ENCODE measurements around the gene PPP1R13B. TPM values are rescaled to one million over a fixed set of nuclear protein-coding genes. Genes with fewer than 3 reads are reported as not detected.

Gene PPP1R13B
- total RNA-seq, 1 donor from 2014 or later = 32.7 TPM

- intact Hi-C loops (cut with DNase I) = loop anchor here (10.0 kb wide), 1 partner anchor 1282 kb away; the partner anchor contains the start of gene JAG2
- Histone ChIP-seq H3K36me3 (no peaks in the 10 kb centered on the region), H3K4me3 (no peak overlapping the region), H3K27me3 (no peaks in the 10 kb centered on the region), H3K27ac (no peak overlapping the region), H3K4me1 (peaks cover 8 to 22% of the 10 kb centered on the region in 2 donors), H3K9me3 (no peaks in the 10 kb centered on the region)
- DNase-seq (ENCODE audit: low spot score in 2 of 2) = no peak
- TF ChIP-seq CTCF (IDR thresholded peaks at IDR 0.05) = no peak
Observed at GRCh38 chr14:103882503-103883262, 35.3 kb upstream of the PPP1R13B start.

GRCh38 chr14:103881268-103882201 is 34.2 kb upstream of the PPP1R13B start:
- no peak for TF ChIP-seq CTCF (IDR thresholded peaks at IDR 0.05)
- intact Hi-C loops (cut with DNase I) = loop anchor here (2.0 to 10.0 kb wide), 2 partner anchors 35 to 1283 kb away; partner anchors contain the start of genes JAG2 and PPP1R13B

GRCh38 chr14:103880348-103881267 is 33.2 kb upstream of the PPP1R13B start:
- no peak for TF ChIP-seq CTCF (IDR thresholded peaks at IDR 0.05)
- intact Hi-C loops (cut with DNase I) = loop anchor here (2.0 to 10.0 kb wide), 2 partner anchors 34 to 1284 kb away; partner anchors contain the start of genes JAG2 and PPP1R13B
- peak; percentile 18 to 91 for DNase-seq (ENCODE audit: low spot score in 2 of 2)
- H3K27me3 ChIP-seq = no peaks in the 10 kb centered on the region
- H3K36me3 ChIP-seq = no peaks in the 10 kb centered on the region
- peak overlapping the region; percentile 54 to 66 for H3K27ac ChIP-seq
- peak overlapping the region; percentile 24 to 49 for H3K4me3 ChIP-seq
- no peaks in the 10 kb centered on the region for H3K9me3 ChIP-seq
- H3K4me1 ChIP-seq = peaks cover 8 to 22% of the 10 kb centered on the region in 2 donors

More at GRCh38 chr14:103881268-103882201, 34.2 kb upstream of the PPP1R13B start:
- H3K4me1 ChIP-seq = peaks cover 8 to 22% of the 10 kb centered on the region in 2 donors
- no peak for DNase-seq (ENCODE audit: low spot score in 2 of 2)
- H3K27ac ChIP-seq = no peak overlapping the region
- H3K9me3 ChIP-seq = no peaks in the 10 kb centered on the region
- H3K36me3 ChIP-seq = no peaks in the 10 kb centered on the region
- no peak overlapping the region for H3K4me3 ChIP-seq
- H3K27me3 ChIP-seq = no peaks in the 10 kb centered on the region

GRCh38 chr14:103879570-103880347 is 32.4 kb upstream of the PPP1R13B start:
- Histone ChIP-seq H3K27ac (peak overlapping the region; percentile 54 to 66), H3K9me3 (no peaks in the 10 kb centered on the region), H3K4me1 (peaks cover 8 to 22% of the 10 kb centered on the region in 2 donors), H3K36me3 (no peaks in the 10 kb centered on the region), H3K4me3 (peak overlapping the region; percentile 24 to 49), H3K27me3 (no peaks in the 10 kb centered on the region)
- DNase-seq (ENCODE audit: low spot score in 2 of 2) = no peak
- TF ChIP-seq CTCF (IDR thresholded peaks at IDR 0.05) = no peak
- intact Hi-C loops (cut with DNase I) = loop anchor here (2.0 to 10.0 kb wide), 2 partner anchors 33 to 1285 kb away; partner anchors contain the start of genes JAG2 and PPP1R13B

All from ascending aorta (tissue), 2 donors.